Endometrial microvascular endothelial cells (primary cell): Measurements from ENCODE around the gene PTPN4. TPM values are rescaled to one million over a fixed set of nuclear protein-coding genes. Genes with fewer than 3 reads are reported as not detected.

Experiments used
- in situ Hi-C: cut with HindIII; loops from 2 replicates; pipeline ENCODE4 v1.10.0; 2017; ENCODE audit warnings: low sequenced_read_pairs, low pct_unique_long_range_greater_than_20kb; ENCODE audit errors: inconsistent ontology term
- total RNA-seq: library from RNA; depleted of rRNA; stranded (reverse); fragments of >200 nt; gene quantifications from one replicate; pipeline ENCODE4 v1.2.3, GENCODE V29; 2015; ENCODE audit errors: inconsistent ontology term

Gene PTPN4
- total RNA-seq, 1 donor from 2014 or later, result 22.8 TPM

DNA sequence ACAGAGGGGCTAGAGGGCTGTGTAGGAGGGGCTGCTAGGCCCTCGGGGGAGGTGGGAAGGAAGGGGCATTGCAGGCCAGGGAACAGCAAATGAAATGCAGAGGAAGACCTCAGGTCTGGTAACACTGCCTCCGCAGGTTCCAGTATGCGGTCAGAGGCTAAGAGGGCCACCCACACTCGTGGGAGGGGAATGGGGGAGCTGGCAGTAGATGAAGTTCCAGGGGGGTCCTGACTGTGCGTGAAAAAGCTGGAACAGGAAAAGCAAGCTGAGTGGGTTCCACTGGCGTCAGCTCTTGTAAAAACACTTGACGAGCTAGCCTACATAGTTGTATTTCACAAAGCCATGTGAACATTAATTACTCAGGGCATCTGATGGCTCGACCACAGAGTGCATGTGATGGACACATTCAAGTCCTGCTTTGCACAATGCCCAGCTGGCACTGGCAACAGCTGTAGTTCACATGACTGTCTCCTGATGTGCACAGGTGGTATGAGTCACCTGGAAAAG lies 29.0 kb upstream of the PTPN4 start:
- in situ Hi-C loops, result no loop called here

- in situ Hi-C loops, result no loop called here
These were observed 27.7 kb upstream of the PTPN4 start for GRCh38 chr2:119731983-119732382.

GRCh38 chr2:119732601-119733164 lies 27.0 kb upstream of the PTPN4 start:
- in situ Hi-C loops, result no loop called here

DNA sequence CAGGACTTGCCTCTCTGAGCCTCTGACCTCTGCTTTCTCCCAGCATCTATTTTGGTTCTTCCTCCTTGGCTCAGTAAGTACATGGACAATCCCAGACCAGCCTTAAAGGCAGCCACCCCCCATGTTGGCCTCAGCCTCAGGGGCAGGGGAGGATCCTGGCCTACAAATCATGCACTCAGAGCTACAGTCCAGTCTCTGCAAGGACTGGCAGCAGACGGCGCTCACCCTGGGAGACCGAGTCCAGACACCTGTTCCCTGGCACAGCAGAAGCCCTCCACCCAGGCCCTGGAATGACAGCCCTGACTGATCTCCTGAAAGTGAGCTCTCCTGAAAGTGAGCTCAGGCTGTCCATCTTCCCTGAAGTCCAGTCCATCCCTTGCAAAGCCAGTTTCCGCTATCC lies 25.7 kb upstream of the PTPN4 start:
- in situ Hi-C loops, result no loop called here

DNA sequence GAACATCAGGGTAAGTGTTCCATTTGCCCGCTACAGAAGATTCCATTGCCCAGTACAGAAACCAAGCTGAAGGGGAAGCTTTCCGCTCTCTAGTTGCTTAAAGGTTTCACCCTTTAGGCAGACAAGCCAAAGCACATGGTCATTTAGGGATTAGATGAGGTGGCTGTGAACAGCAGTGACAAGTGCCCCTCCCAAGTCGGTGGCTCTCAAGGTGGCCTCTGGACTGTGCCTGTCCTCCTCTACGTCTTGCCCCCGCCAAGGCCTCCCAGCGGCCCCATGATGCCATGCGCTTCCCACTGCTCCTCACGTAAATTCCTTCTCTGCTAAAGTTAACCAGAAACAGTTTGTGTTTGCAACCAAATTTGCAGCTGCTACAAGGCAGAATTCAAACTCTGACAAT lies 24.2 kb upstream of the PTPN4 start:
- in situ Hi-C loops, result no loop called here

GRCh38 chr2:119736021-119736420 lies 23.7 kb upstream of the PTPN4 start:
- in situ Hi-C loops, result no loop called here

GRCh38 chr2:119739580-119740255 lies 20.0 kb upstream of the PTPN4 start:
- in situ Hi-C loops, result no loop called here

DNA sequence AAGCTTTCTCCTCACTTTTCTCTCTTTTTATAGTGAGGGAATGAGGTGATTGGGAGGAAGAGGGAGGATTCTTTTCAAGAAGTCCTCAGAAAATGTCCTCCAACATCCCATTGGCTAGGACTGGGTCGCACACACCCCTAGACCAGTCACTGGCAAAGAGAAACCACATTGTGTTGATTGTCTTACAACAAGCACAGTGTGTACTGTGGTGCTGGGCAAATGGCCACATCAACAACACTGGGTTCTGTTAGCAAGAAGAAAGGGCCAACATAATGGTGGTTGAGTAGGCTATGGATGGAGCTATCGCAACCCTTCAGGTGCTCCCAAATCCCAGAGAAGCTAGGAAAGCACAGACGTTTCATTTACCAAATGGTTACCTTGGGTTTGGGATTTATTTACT lies 18.7 kb upstream of the PTPN4 start:
- in situ Hi-C loops, result no loop called here

- in situ Hi-C loops, result no loop called here
These were observed 17.9 kb upstream of the PTPN4 start for GRCh38 chr2:119741868-119742267.

DNA sequence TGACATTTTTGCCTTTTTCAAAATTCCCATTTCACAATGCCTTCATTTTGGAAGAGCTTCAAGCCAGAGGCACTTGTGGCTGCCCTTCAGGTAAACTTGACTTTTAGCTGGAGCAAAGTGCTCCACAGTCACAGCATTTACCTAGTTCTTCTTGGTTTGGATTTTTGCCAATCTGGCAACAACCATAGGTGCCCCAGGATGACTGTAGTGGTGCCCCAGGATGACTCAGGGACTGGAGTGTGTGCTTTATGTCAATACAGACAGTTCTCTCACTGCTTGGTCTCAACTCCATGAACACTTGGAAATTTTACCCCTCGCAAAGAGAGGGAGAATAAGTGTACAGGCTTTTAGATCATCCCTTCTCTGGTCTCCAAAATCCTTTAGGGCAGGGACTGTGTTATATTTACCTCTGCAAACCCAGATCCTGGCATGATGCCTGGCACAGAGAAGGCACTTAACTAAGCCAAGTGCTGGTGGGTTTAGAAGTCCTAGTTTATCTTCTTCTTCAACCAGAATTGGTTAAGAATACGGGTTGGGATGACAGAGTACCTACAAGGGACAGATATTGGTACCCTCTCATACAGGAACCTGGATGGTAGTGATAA lies 15.3 kb upstream of the PTPN4 start:
- in situ Hi-C loops, result no loop called here

GRCh38 chr2:119745566-119745965 lies 14.2 kb upstream of the PTPN4 start:
- in situ Hi-C loops, result no loop called here

DNA sequence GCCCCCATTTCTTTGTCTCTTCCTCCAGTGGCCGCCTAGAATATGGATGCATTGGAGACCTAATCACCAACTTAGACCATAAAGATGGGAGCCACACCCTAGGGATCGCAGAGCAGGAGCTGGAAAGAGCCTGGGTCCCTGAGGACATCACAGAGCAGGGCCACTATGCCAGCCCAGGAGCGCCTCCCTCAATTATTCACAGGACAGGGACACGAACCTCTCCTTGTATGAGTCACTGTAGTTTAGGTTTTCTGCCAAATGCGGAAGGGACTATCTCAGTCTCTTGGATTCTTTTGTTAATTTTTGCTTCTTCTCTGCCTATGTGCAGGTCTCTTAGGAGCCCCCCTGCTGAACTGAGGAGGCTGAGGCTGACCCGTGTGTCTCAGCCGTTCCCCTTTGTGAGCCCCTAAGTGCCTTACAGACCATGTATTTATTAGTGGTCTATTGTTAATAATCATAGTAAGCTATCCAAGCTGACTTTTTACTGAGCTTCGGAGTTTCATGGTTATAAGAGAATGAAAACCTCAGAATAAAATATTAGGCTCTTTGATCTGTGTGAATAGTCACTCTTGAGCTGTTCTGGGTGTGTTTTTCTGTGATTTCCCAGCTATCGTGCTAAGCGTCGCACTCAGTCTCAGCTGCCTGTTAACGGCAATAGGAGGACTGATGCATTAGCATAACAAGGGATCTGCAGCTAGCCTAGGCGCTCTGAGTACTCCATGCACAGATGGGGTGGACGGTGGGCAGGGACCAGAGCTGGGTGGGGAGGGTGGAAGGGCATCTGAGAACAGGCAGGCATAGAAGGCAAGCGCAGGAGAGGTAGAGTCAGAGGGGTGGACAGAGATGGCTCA lies 12.7 kb upstream of the PTPN4 start:
- in situ Hi-C loops, result no loop called here

- in situ Hi-C loops, result no loop called here
These were observed 11.6 kb upstream of the PTPN4 start for GRCh38 chr2:119748135-119748534.

- in situ Hi-C loops, result loop anchor here (10.0 kb wide), 1 partner anchor 65 kb away; no protein-coding TSS in a partner anchor
These were observed 10.2 kb upstream of the PTPN4 start for GRCh38 chr2:119749477-119750012.

GRCh38 chr2:119751706-119752105 lies 8.0 kb upstream of the PTPN4 start:
- in situ Hi-C loops, result loop anchor here (10.0 kb wide), 1 partner anchor 63 kb away; no protein-coding TSS in a partner anchor

GRCh38 chr2:119753041-119753929 lies 6.4 kb upstream of the PTPN4 start:
- in situ Hi-C loops, result loop anchor here (10.0 kb wide), 1 partner anchor 62 kb away; no protein-coding TSS in a partner anchor

GRCh38 chr2:119753930-119754321 lies 5.8 kb upstream of the PTPN4 start:
- in situ Hi-C loops, result loop anchor here (10.0 kb wide), 1 partner anchor 61 kb away; no protein-coding TSS in a partner anchor

DNA sequence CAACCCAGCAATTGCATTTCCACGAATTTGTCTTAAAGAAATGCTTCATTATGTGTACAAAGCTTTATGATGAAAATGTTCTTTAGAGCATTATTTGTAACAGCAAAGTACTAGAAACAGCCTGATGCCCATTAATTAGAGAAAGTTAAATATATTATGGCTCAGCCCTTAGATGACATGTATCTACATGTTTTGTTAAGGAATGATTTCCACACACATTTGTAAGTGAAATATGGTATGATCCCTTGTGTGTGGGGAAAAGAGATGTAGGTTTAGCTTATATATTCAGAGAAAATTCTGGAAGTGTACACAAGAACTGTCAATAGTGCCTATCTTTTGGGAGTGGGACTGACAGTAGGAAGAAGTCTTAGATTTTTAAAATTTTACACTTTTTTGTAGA lies 3.8 kb upstream of the PTPN4 start:
- in situ Hi-C loops, result loop anchor here (10.0 kb wide), 1 partner anchor 59 kb away; no protein-coding TSS in a partner anchor
